Muscle of arm (tissue), 14 donors: ENCODE results near the gene FGD4. TPM values are rescaled to one million over a fixed set of nuclear protein-coding genes. Genes with fewer than 3 reads are reported as not detected.
A peak's percentile ranks its signal among the peaks of the same experiment; 100 is the strongest.

ENCODE experiments used
- DNase-seq: peaks from one replicate; pipeline ENCODE4 v3.0.0-alpha.2; 2013
- long read RNA-seq, 11 donors: transcript quantifications; one replicate each; lab custom pipeline, GENCODE V29; 2026
- polyA plus RNA-seq, 12 donors: library from polyadenylated mRNA; unstranded; fragments of 120-200 nt; gene quantifications; one replicate each; pipeline ENCODE4 v1.2.1, GENCODE V29; 2013; ENCODE audit not compliant: insufficient read length in 12 of 12

Gene FGD4
- polyA plus RNA-seq = 10 to 100 TPM in 11 of 12 donors, not detected in 1; 12.4 to 31.5 (median 25.8) TPM
- long read RNA-seq, donor 1, partial matches to known transcripts = 7 of 9 reads
- long read RNA-seq, donor 1, other reads (novel, unspliced or antisense) = 0 of 9 reads
- long read RNA-seq, donor 2, partial matches to known transcripts = 0 of 2 reads
- long read RNA-seq, donor 2, other reads (novel, unspliced or antisense) = 0 of 2 reads
- long read RNA-seq, donor 3, partial matches to known transcripts = 0 of 3 reads
- long read RNA-seq, donor 3, other reads (novel, unspliced or antisense) = 0 of 3 reads
- long read RNA-seq, donor 4 = 0 reads
- long read RNA-seq, donor 5 = 0 reads
- long read RNA-seq, donor 6, partial matches to known transcripts = 0 of 4 reads
- long read RNA-seq, donor 6, other reads (novel, unspliced or antisense) = 0 of 4 reads
- long read RNA-seq, donor 7, partial matches to known transcripts = 0 of 2 reads
- long read RNA-seq, donor 7, other reads (novel, unspliced or antisense) = 0 of 2 reads
- long read RNA-seq, donor 8, full-length matches to known transcripts = 6 of 19 reads
- long read RNA-seq, donor 8, partial matches to known transcripts = 13 of 19 reads
- long read RNA-seq, donor 8, other reads (novel, unspliced or antisense) = 0 of 19 reads
- long read RNA-seq, donor 9, partial matches to known transcripts = 0 of 1 reads
- long read RNA-seq, donor 9, other reads (novel, unspliced or antisense) = 0 of 1 reads
- long read RNA-seq, donor 10, partial matches to known transcripts = 0 of 7 reads
- long read RNA-seq, donor 10, other reads (novel, unspliced or antisense) = 0 of 7 reads
- long read RNA-seq, donor 11, partial matches to known transcripts = 0 of 2 reads
- long read RNA-seq, donor 11, other reads (novel, unspliced or antisense) = 0 of 2 reads

- peak; percentile 50 for DNase-seq
Measured at GRCh38 chr12:32399370-32400113, at the start of gene FGD4. FGD4 (plus strand) TSS chr12:32399558.

GRCh38 chr12:32353540-32353939 is 45.8 kb upstream of the FGD4 start:
- DNase-seq = no peak

GRCh38 chr12:32357601-32358249 is 41.6 kb upstream of the FGD4 start:
- no peak for DNase-seq

GRCh38 chr12:32360956-32361355 is 38.4 kb upstream of the FGD4 start:
- no peak for DNase-seq

- no peak for DNase-seq
Measured at GRCh38 chr12:32362892-32363291, 36.5 kb upstream of the FGD4 start.

GRCh38 chr12:32365473-32366064 is 33.8 kb upstream of the FGD4 start:
- DNase-seq = peak; percentile 47

GRCh38 chr12:32366714-32367113 is 32.6 kb upstream of the FGD4 start:
- no peak for DNase-seq

- DNase-seq = no peak
Measured at GRCh38 chr12:32367381-32367780, 32.0 kb upstream of the FGD4 start.

- no peak for DNase-seq
Measured at GRCh38 chr12:32369202-32369601, 30.2 kb upstream of the FGD4 start.

GRCh38 chr12:32377344-32378055 is 21.9 kb upstream of the FGD4 start:
- DNase-seq = no peak

- DNase-seq = no peak
Measured at GRCh38 chr12:32379213-32379612, 20.1 kb upstream of the FGD4 start.

GRCh38 chr12:32379667-32380066 is 19.7 kb upstream of the FGD4 start:
- no peak for DNase-seq

- no peak for DNase-seq
Measured at GRCh38 chr12:32382226-32382625, 17.1 kb upstream of the FGD4 start.

- DNase-seq = no peak
Measured at GRCh38 chr12:32390572-32391219, 8.7 kb upstream of the FGD4 start.

GRCh38 chr12:32395026-32395425 is 4.3 kb upstream of the FGD4 start:
- DNase-seq = no peak

GRCh38 chr12:32397696-32398095 is 1.7 kb upstream of the FGD4 start:
- no peak for DNase-seq

GRCh38 chr12:32398181-32398580 is 1.2 kb upstream of the FGD4 start:
- DNase-seq = no peak

- DNase-seq = no peak
Measured at GRCh38 chr12:32398816-32399369, 465 bp upstream of the FGD4 start.

- DNase-seq = no peak
Measured at GRCh38 chr12:32400114-32400672, 835 bp downstream of the FGD4 start.
